VCaP (cell line): ENCODE data around the gene MMP27.
"Not testable (repeated sequence)": the region's sequence is repeated elsewhere in the genome, so short reads cannot be mapped to it uniquely, and the experiment has no call there.

Experiments used
- H3K27ac ChIP-seq: fragments of 450-650 bp; 2 replicates; pipeline ENCODE4 v1.5.1; 2017
- TF ChIP-seq, protein P1 (sequence below): fragments of 450-650 bp; conservative IDR thresholded peaks from 2 replicates; pipeline ENCODE4 v1.5.1; 2017; ENCODE audit warnings: mild to moderate bottlenecking, moderate library complexity

Gene MMP27, protein sequence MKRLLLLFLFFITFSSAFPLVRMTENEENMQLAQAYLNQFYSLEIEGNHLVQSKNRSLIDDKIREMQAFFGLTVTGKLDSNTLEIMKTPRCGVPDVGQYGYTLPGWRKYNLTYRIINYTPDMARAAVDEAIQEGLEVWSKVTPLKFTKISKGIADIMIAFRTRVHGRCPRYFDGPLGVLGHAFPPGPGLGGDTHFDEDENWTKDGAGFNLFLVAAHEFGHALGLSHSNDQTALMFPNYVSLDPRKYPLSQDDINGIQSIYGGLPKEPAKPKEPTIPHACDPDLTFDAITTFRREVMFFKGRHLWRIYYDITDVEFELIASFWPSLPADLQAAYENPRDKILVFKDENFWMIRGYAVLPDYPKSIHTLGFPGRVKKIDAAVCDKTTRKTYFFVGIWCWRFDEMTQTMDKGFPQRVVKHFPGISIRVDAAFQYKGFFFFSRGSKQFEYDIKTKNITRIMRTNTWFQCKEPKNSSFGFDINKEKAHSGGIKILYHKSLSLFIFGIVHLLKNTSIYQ

DNA sequence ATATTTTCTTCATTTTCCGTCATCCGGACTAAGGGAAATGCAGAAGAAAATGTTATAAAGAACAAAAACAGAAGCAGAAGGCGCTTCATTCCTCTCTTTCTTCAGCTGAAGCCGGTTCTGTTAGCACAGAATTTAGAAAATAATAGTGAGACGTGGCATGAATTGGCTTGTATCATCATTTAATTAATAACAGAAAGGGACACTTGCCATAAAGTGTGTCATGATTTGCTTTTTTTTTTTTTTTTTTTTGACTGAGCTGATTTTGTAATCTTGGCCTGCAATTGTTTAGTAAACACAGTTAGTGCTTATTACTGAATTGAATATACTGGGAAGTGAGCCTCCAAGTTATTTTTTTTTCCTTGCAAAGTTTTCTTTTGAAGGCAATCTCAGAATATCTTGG is at the start of gene MMP27:
MMP27 (minus strand) TSS at position 144 of the 400 bp plus-strand sequence; CDS start at position 89, 55 bp downstream.
- TF ChIP-seq, protein P1, sequence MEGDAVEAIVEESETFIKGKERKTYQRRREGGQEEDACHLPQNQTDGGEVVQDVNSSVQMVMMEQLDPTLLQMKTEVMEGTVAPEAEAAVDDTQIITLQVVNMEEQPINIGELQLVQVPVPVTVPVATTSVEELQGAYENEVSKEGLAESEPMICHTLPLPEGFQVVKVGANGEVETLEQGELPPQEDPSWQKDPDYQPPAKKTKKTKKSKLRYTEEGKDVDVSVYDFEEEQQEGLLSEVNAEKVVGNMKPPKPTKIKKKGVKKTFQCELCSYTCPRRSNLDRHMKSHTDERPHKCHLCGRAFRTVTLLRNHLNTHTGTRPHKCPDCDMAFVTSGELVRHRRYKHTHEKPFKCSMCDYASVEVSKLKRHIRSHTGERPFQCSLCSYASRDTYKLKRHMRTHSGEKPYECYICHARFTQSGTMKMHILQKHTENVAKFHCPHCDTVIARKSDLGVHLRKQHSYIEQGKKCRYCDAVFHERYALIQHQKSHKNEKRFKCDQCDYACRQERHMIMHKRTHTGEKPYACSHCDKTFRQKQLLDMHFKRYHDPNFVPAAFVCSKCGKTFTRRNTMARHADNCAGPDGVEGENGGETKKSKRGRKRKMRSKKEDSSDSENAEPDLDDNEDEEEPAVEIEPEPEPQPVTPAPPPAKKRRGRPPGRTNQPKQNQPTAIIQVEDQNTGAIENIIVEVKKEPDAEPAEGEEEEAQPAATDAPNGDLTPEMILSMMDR, result no peak
- H3K27ac ChIP-seq, result peak within 1 kb of the TSS; percentile 42; the same call in 1 of the 2 replicates

DNA sequence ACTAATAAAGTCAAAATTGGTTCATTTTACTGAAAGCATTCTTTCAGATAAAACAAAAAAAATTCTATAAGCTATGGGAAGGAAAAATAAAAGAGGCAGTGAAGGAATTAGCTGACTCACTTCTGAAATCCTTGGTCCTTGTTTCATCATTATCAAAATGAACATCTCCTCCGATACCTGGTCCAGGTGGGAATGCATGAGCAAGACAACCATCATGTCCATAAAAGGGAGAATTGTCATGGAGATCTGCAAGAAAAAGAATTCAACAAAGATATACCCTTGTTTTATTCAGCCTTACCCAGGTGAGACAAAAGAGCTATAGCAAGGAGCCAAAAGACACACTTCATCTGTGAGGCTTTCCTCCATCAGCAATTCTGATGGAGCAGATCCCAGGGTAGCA is 47.7 kb upstream of the MMP27 start:
- H3K27ac ChIP-seq, result no peak overlapping the region
- TF ChIP-seq, protein P1, result no peak

DNA sequence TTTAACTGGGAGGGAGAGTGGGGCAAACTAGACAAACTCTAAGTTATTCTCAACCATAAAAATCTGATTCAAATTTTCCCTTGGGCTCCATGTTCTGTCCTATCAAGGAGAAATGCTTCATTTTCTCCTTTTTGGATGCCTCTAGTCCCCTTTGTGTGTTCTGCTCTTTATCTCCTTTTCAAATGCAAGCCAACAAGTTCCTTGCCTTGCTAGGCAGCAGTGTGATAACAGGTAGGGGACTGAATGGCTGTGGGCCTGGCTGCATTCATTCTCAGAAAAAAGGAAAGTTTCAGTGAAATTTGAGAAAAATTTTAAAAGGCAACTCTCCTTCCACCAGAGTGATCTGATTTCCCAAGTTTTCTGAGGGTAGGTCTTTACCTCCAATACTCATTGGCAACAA is 46.1 kb upstream of the MMP27 start:
- H3K27ac ChIP-seq, result no peak overlapping the region
- TF ChIP-seq, protein P1, result no peak

DNA sequence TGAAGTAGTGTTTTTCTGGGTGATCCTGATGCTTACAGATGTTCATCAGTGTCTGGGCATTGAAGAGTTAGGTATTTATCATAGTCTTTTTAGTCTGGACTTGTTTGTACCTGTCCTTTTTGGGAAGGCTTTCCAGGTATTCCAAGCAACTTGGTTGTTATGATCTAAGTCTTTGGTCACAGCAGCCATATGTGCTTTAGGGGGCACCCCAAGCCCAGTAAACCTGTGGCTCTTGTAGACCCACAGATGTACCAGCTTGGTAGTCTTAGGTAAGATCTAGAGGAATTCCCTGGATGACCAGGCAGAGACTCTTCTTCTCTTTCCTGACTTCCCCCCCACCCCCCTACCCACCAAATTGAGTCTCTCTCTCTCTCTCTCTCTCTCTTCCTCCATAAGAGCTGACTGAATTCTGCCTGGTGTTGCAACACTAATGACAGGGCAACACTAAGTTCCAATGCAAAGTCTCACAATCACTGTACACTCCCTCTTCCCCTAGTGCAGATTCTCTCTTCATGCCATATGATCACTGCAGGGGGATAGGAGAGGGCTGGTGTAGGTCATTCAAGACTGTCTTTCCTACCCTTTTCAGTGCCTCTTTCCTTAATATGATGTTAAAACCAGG is 43.6 kb upstream of the MMP27 start:
- TF ChIP-seq, protein P1, result no peak
- H3K27ac ChIP-seq, result no peak overlapping the region

DNA sequence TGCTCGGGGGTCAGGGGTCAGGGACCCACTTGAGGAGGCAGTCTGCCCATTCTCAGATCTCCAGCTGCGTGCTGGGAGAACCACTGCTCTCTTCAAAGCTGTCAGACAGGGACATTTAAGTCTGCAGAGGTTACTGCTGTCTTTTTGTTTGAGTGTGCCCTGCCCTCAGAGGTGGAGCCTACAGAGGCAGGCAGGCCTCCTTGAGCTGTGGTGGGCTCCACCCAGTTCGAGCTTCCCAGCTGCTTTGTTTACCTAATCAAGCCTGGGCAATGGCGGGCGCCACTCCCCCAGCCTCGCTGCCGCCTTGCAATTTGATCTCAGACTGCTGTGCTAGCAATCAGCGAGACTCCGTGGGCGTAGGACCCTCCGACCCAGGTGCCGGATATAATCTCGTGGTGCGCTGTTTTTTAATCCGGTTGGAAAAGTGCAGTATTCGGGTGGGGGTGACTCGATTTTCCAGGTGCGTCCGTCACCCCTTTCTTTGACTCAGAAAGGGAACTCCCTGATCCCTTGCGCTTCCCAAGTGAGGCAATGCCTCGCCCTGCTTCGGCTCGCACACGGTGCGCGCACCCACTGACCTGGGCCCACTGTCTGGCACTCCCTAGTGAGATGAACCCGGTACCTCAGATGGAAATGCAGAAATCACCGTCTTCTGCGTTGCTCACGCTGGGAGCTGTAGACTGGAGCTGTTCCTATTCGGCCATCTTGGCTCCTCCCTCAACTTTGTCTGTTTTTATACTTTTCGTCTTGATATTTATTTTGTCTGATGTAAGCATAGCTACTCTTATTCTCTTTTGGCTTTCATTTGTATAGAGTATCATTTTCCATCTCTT is 41.4 kb upstream of the MMP27 start:
- not testable (repeated sequence) for H3K27ac ChIP-seq

DNA sequence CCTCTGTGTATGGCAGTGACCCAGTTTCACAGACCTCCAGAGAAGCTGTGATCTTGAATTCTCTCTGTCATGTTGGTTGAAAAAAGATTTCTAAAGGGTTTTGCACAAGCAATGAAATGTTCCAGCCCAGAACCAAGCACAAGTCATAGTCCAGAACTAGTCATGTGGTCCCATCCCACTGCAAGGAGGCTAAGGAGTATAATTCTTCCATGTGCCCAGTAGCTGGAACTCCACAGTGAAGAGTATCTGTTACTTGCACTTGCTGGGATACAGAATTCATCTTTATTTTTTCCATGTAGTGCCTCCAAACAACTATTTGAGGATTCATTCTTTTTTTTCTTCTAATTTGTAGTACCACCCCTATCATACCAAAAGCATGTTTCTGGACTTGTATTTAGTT is 29.1 kb upstream of the MMP27 start:
- no peak overlapping the region for H3K27ac ChIP-seq
- TF ChIP-seq, protein P1, result no peak; the same call in 1 of the 2 replicates

DNA sequence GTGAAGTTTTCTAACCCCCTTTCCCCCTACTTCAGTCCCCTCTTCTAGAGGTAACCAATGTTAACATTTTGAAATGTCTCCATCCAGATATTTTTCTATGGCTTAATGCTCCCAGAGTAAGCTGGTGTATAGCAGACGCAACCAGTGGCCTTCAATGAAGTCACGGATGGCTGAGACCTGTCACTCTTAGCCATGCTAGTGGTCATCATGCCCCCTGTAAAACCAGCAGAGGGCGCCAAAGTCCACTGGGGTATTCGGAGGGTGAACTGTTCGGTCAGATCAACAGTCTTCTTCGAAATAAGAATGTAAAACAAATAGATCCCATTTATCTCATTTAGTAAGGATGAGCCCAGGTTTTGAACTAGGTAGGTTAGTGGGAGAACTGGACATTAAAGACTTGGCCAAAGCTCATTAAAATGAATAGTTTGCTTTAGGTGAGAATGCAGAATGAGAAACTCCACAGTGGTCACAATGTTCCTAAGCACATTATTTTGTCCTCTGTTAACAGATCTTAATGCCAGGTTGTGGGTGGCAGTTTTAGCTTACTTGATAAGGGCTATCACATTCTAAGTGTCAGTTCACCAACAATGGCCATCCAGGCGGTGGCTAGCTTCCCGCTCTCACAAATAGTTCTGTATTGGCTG is 27.8 kb upstream of the MMP27 start:
- TF ChIP-seq, protein P1, result peak; percentile 98
- H3K27ac ChIP-seq, result no peak overlapping the region

DNA sequence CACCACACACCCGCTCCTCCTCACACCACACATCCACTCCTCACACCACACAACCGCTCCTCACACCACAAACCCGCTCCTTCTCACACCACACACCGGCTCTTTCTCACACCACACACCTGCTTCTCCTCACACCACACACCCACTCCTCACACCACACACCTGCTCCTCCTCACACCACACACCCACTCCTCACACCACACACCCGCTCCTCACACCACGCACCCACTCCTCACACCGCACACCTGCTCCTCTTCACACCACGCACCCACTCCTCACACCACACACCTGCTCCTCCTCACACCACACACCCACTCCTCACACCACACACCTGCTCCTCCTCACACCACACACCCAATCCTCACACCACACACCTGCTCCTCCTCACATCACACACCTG is 25.4 kb upstream of the MMP27 start:
- not testable (repeated sequence) for H3K27ac ChIP-seq
